H1 (cell line): ENCODE results near the gene POLR2I. TPM values are rescaled to one million over a fixed set of nuclear protein-coding genes. Genes with fewer than 3 reads are reported as not detected.
"Not testable (repeated sequence)": the region's sequence is repeated elsewhere in the genome, so short reads cannot be mapped to it uniquely, and the experiment has no call there.

ENCODE experiments used
- CTCF ChIA-PET: fragments of 300-600 bp; sonication (Branson Sonifier 250); formaldehyde crosslinking; loops from one replicate; lab custom pipeline; 2021; ENCODE audit not compliant: partially characterized antibody; lab: Charles Lee
- POLR2A ChIA-PET: fragments of 300-600 bp; sonication (Branson Sonifier 250); formaldehyde crosslinking; loops from one replicate; lab custom pipeline; 2021; ENCODE audit warnings: inconsistent platforms; ENCODE audit not compliant: partially characterized antibody; lab: Charles Lee
- DNase-seq, 2 experiments: peaks; one replicate each; pipeline versions ENCODE4 v3.0.0 to v3.0.0-alpha.2; 2010 to 2022; ENCODE audit warnings: low spot score in 2 of 2, low read depth in 1 of 2, mixed read lengths in 1 of 2
- FAIRE-seq: peaks from 2 replicates; lab custom pipeline; 2011; peaks lifted over from hg19 to GRCh38; lab: Jason Lieb, UNC
- H2AFZ ChIP-seq: 2 replicates; pipeline ENCODE4 v1.8.1; 2012; ENCODE audit warnings: low read length, inconsistent platforms
- H2AK5ac ChIP-seq: 2 replicates; pipeline ENCODE4 v1.6.1; 2013; ENCODE audit warnings: low read depth, low read length
- H2BK120ac ChIP-seq: replicated peaks from 2 replicates; pipeline ENCODE3; 2013; ENCODE audit warnings: low read depth, low read length, inconsistent platforms
- H2BK12ac ChIP-seq: 2 replicates; pipeline ENCODE4 v1.6.1; 2013; ENCODE audit warnings: low read depth, low read length
- H2BK15ac ChIP-seq: 2 replicates; pipeline ENCODE4 v1.6.1; 2013; ENCODE audit warnings: low read length
- H2BK20ac ChIP-seq: 2 replicates; pipeline ENCODE4 v1.6.1; 2013; ENCODE audit warnings: low read length
- H2BK5ac ChIP-seq: 2 replicates; pipeline ENCODE4 v1.6.1; 2013; ENCODE audit warnings: low read depth, low read length
- H3K14ac ChIP-seq: 2 replicates; pipeline ENCODE4 v1.6.1; 2013; ENCODE audit warnings: inconsistent platforms; ENCODE audit not compliant: insufficient read length
- H3K18ac ChIP-seq: 2 replicates; pipeline ENCODE4 v1.6.1; 2013; ENCODE audit warnings: low read length; ENCODE audit errors: extremely low read depth
- H3K23ac ChIP-seq: 2 replicates; pipeline ENCODE4 v1.6.1; 2013; ENCODE audit warnings: inconsistent platforms; ENCODE audit not compliant: insufficient read length
- H3K23me2 ChIP-seq: 2 replicates; pipeline ENCODE4 v1.6.1; 2013; ENCODE audit warnings: low read depth, low read length
- H3K27ac ChIP-seq: 2 replicates; pipeline ENCODE4 v1.6.1; 2011; ENCODE audit warnings: low read depth, low read length, inconsistent platforms
- H3K27me3 ChIP-seq, 4 experiments: replicated peaks in 1 of 4; 1 replicate in 1 of 4; 2 replicates in 3 of 4; pipeline versions ENCODE4 v1.6.1 to v1.8.1; 2011 to 2013; ENCODE audit warnings: low read length in 3 of 4, mild to moderate bottlenecking in 3 of 4, inconsistent platforms in 2 of 4, mixed read lengths in 2 of 4, moderate library complexity in 1 of 4; ENCODE audit not compliant: control insufficient read depth in 3 of 4, insufficient read depth in 3 of 4; ENCODE audit errors: extremely low read depth in 1 of 4
- H3K36me3 ChIP-seq, 4 experiments: 2 replicates each; pipeline versions ENCODE4 v1.6.1 to v1.8.1; 2011 to 2013; ENCODE audit warnings: mild to moderate bottlenecking in 4 of 4, low read length in 3 of 4, moderate library complexity in 2 of 4, control low read depth in 1 of 4, inconsistent platforms in 1 of 4; ENCODE audit not compliant: insufficient read depth in 4 of 4, control insufficient read depth in 2 of 4
- H3K4ac ChIP-seq: replicated peaks from 2 replicates; pipeline ENCODE3; 2013; ENCODE audit warnings: low read length, low read depth, mixed read lengths, inconsistent platforms; ENCODE audit not compliant: insufficient read length
- H3K4me1 ChIP-seq, 4 experiments: replicated peaks in 1 of 4; 1 replicate in 1 of 4; 2 replicates in 3 of 4; pipeline versions ENCODE4 v1.6.1 to v1.8.1; 2011 to 2013; ENCODE audit warnings: low read length in 3 of 4, inconsistent platforms in 2 of 4, mixed read lengths in 1 of 4; ENCODE audit not compliant: insufficient read depth in 4 of 4, control insufficient read depth in 3 of 4
- H3K4me2 ChIP-seq, 2 experiments: 2 replicates each; pipeline versions ENCODE4 v1.6.1 to v1.8.1; 2011 to 2013; ENCODE audit warnings: low read depth in 2 of 2, low read length in 2 of 2, control low read depth in 1 of 2, inconsistent platforms in 1 of 2, mild to moderate bottlenecking in 1 of 2; ENCODE audit not compliant: insufficient read depth in 1 of 2
- H3K4me3 ChIP-seq, 4 experiments: fragments of 200-600, 300-600 bp in 1 of 4; sonication (generic), shearing (Covaris generic), sonication (Bioruptor Twin) in 1 of 4; 2 replicates each; pipeline versions ENCODE4 v1.5.1 to v1.8.1; 2011 to 2016; ENCODE audit warnings: low read length in 4 of 4, low read depth in 3 of 4, control low read depth in 2 of 4, inconsistent platforms in 2 of 4, mild to moderate bottlenecking in 2 of 4, mixed read lengths in 1 of 4, moderate library complexity in 1 of 4; ENCODE audit not compliant: insufficient read depth in 2 of 4; ENCODE audit errors: extremely low read depth in 1 of 4
- H3K56ac ChIP-seq: replicated peaks from 2 replicates; pipeline ENCODE3; 2013; ENCODE audit warnings: low read depth, mild to moderate bottlenecking, mixed read lengths, low read length, inconsistent platforms; ENCODE audit not compliant: insufficient read length
- H3K79me1 ChIP-seq: 2 replicates; pipeline ENCODE4 v1.6.1; 2013; ENCODE audit warnings: low read depth, low read length, control low read depth
- H3K79me2 ChIP-seq, 2 experiments: 2 replicates each; pipeline versions ENCODE4 v1.6.1 to v1.8.1; 2012 to 2013; ENCODE audit warnings: low read length in 2 of 2, mild to moderate bottlenecking in 2 of 2, inconsistent platforms in 1 of 2; ENCODE audit not compliant: insufficient read depth in 2 of 2, control insufficient read depth in 1 of 2
- H3K9ac ChIP-seq, 4 experiments: replicated peaks in 1 of 4; 1 replicate in 1 of 4; 2 replicates in 3 of 4; pipeline versions ENCODE4 v1.6.1 to v1.8.1; 2011 to 2013; ENCODE audit warnings: low read depth in 3 of 4, low read length in 3 of 4, control low read depth in 2 of 4, mild to moderate bottlenecking in 2 of 4, moderate library complexity in 2 of 4, inconsistent platforms in 1 of 4; ENCODE audit errors: extremely low read depth in 1 of 4
- H3K9me3 ChIP-seq, 2 experiments: 2 replicates each; pipeline versions ENCODE4 v1.6.1 to v1.8.1; 2012 to 2013; ENCODE audit warnings: mild to moderate bottlenecking in 2 of 2, moderate library complexity in 2 of 2, control low read depth in 1 of 2, inconsistent platforms in 1 of 2, low read depth in 1 of 2, low read length in 1 of 2, mixed read lengths in 1 of 2; ENCODE audit not compliant: insufficient read depth in 2 of 2
- H4K20me1 ChIP-seq, 2 experiments: replicated peaks in 1 of 2; 2 replicates each; pipeline versions ENCODE3 to v1.8.1; 2011 to 2013; ENCODE audit warnings: inconsistent platforms in 2 of 2, low read length in 2 of 2, mild to moderate bottlenecking in 1 of 2; ENCODE audit not compliant: insufficient read depth in 2 of 2, control insufficient read depth in 1 of 2
- H4K5ac ChIP-seq: 2 replicates; pipeline ENCODE4 v1.6.1; 2013; ENCODE audit warnings: low read length, low read depth, mixed read lengths, inconsistent platforms; ENCODE audit not compliant: insufficient read length
- H4K8ac ChIP-seq: 2 replicates; pipeline ENCODE4 v1.8.0; 2013; ENCODE audit warnings: mild to moderate bottlenecking, moderate library complexity, low read length, inconsistent platforms; ENCODE audit not compliant: insufficient read depth; ENCODE audit errors: extremely low read depth
- H4K91ac ChIP-seq: replicated peaks from 2 replicates; pipeline ENCODE3; 2013; ENCODE audit warnings: low read length, mixed read lengths, inconsistent platforms; ENCODE audit not compliant: insufficient read length
- WGBS, 2 experiments: shearing (Covaris generic) in 1 of 2; methylation state at CpG; one replicate each; pipeline versions ENCODE4 v1.1.6 to v1.1.7; 2013 to 2015; ENCODE audit warnings: low lambda C conversion rate in 2 of 2, mixed read lengths in 2 of 2, inconsistent platforms in 1 of 2, low coverage in 1 of 2, missing lambda C conversion rate in 1 of 2; ENCODE audit not compliant: insufficient replicate concordance in 2 of 2, insufficient coverage in 1 of 2, insufficient read length in 1 of 2; ENCODE audit errors: extremely low coverage in 1 of 2, missing lambda C conversion rate in 1 of 2; 5-methylcytosine and 5-hydroxymethylcytosine counted together
- polyA plus RNA-seq, 7 experiments: library from polyadenylated mRNA; depleted of rRNA in 3 of 7; stranded (reverse) in 5 of 7; unstranded in 2 of 7; fragments of >200 nt in 5 of 7; fragments of 200-250 nt in 2 of 7; gene quantifications; 1 replicate in 5 of 7; 2 replicates in 1 of 7; 4 replicates in 1 of 7; pipeline versions ENCODE4 v1.2.1 to v1.2.3, GENCODE V29; 2011 to 2013; ENCODE audit warnings: missing spikeins in 2 of 7, mixed read lengths in 2 of 7
- total RNA-seq: library from RNA; stranded (reverse); fragmentation: NEBNext Ultra II Directional; extraction: Animal tissue kit (Norgen Biotek cat#: 25700); gene quantifications from 2 replicates; pipeline ENCODE4 v1.2.1, GENCODE V29; 2021

The POLR2I gene
- total and polyA plus RNA-seq, 2 of the 8 experiments (the other 6 are each of a cell fraction or from before 2014, with no cell fraction given), result 143 to 150 TPM

- H3K14ac ChIP-seq, H3K9ac ChIP-seq, H2BK120ac ChIP-seq, H2BK12ac ChIP-seq, H2AFZ ChIP-seq, H3K4me2 ChIP-seq, H2BK15ac ChIP-seq, H4K8ac ChIP-seq, H3K4me3 ChIP-seq, H2AK5ac ChIP-seq, H3K23ac ChIP-seq, DNase-seq, H2BK5ac ChIP-seq, H3K18ac ChIP-seq, H2BK20ac ChIP-seq, H3K9me3 ChIP-seq, H3K4me1 ChIP-seq, CTCF ChIA-PET, H3K79me1 ChIP-seq, H3K23me2 ChIP-seq, H3K27me3 ChIP-seq, H4K91ac ChIP-seq, H3K4ac ChIP-seq, H3K56ac ChIP-seq, H3K79me2 ChIP-seq, H3K27ac ChIP-seq, H4K20me1 ChIP-seq, H4K5ac ChIP-seq, H3K36me3 ChIP-seq, FAIRE-seq: not testable (repeated sequence)
- WGBS, 2 experiments, result 95% methylated on average over 4 of the region's 4 CpGs; no CpG with 5 or more reads in 1 of the 2 experiments
- POLR2A ChIA-PET, result interaction anchor here (0.9 kb wide), 1 partner anchor 52 kb away, joined by 4 read pairs; no protein-coding TSS in a partner anchor
Observed at GRCh38 chr19:36134867-36135266, 20.2 kb upstream of the POLR2I start.

- H3K4me2 ChIP-seq, result not testable (repeated sequence)
Observed at GRCh38 chr19:36131221-36131620, 16.5 kb upstream of the POLR2I start.

More at GRCh38 chr19:36131221-36131620, 16.5 kb upstream of the POLR2I start:
- not testable (repeated sequence) for H3K36me3 ChIP-seq, H3K79me1 ChIP-seq, H3K4me3 ChIP-seq, H3K4ac ChIP-seq, H3K23me2 ChIP-seq, H3K18ac ChIP-seq, H2AK5ac ChIP-seq, H3K56ac ChIP-seq, H4K8ac ChIP-seq, H4K5ac ChIP-seq, H3K9me3 ChIP-seq, H3K4me1 ChIP-seq, DNase-seq, H3K9ac ChIP-seq, H2BK5ac ChIP-seq, H2AFZ ChIP-seq, FAIRE-seq, H2BK120ac ChIP-seq, H3K27ac ChIP-seq, H3K79me2 ChIP-seq, H3K27me3 ChIP-seq, H4K91ac ChIP-seq, H2BK15ac ChIP-seq, H4K20me1 ChIP-seq, H3K14ac ChIP-seq, H2BK12ac ChIP-seq, H3K23ac ChIP-seq, H2BK20ac ChIP-seq
- POLR2A ChIA-PET, result interaction anchor here (4.7 kb wide), 1 partner anchor 36 kb away, joined by 45 read pairs; no protein-coding TSS in a partner anchor
- WGBS, 2 experiments, result 90% methylated on average over 6 of the region's 6 CpGs; no CpG with 5 or more reads in 1 of the 2 experiments
- CTCF ChIA-PET, result interaction anchor here (1.0 to 9.1 kb wide), 3 partner anchors 20 to 39 kb away, joined by 3 to 157 read pairs (median 4); partner anchors contain the start of gene OVOL3
